ENCODE results near the gene LYRM2. TPM values are rescaled to one million over a fixed set of nuclear protein-coding genes. Genes with fewer than 3 reads are reported as not detected.

Gene LYRM2
- total RNA-seq, 1 experiment from 2014 or later, result 26.3 TPM

DNA sequence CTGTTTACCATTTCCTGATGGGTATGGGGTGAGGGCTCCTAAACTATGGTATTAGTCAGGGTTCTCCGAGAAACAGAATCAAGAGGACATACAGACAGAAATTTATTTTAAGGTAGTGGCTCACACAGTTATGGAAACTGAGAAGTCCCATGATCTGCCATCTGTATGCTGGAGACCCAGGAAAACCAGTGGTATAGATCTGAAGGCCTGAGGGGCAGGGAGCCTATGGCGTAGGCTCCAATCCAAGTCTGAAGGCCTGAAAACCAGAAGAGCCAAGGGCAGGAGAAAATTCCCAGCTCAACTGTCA is 112.0 kb downstream of the LYRM2 start:
- Histone ChIP-seq H3K79me2 (ENCODE audit: insufficient read depth, low read length) (no peaks in the 10 kb centered on the region), H3K27ac (ENCODE audit: low read depth, low read length) (no peak overlapping the region), H3K4me2 (ENCODE audit: low read length) (no peak overlapping the region), H3K9ac (ENCODE audit: low read length) (no peak overlapping the region), H3K36me3 (ENCODE audit: control insufficient read depth in 1 of 2, insufficient read depth in 2 of 2, low read length in 2 of 2) (no peaks in the 10 kb centered on the region), H2AFZ (ENCODE audit: low read depth, low read length, poor library complexity, severe bottlenecking) (no peak overlapping the region), H3K27me3 (ENCODE audit: insufficient read depth, low read length) (no peaks in the 10 kb centered on the region), H3K4me1 (ENCODE audit: control insufficient read depth in 1 of 2, insufficient read depth in 2 of 2, low read length in 2 of 2) (no peaks in the 10 kb centered on the region), H3K9me2 (ENCODE audit: insufficient read depth) (no peaks in the 10 kb centered on the region), H4K20me1 (ENCODE audit: insufficient read depth) (no peaks in the 10 kb centered on the region), H3K9me3 (ENCODE audit: control insufficient read depth in 1 of 2, insufficient read depth in 1 of 2, low read depth in 1 of 2, low read length in 2 of 2) (no peaks in the 10 kb centered on the region), H3K4me3 (replicated peaks in 1 of 2; ENCODE audit: low read depth in 1 of 2, low read length in 2 of 2) (no peak overlapping the region)
- ChIA-PET RAD21 (ENCODE audit: low non-redundant PET in 1 of 2, low total read pairs in 2 of 2, uncharacterized antibody in 2 of 2, unreplicated experiment in 2 of 2) (no interaction called here), POLR2A (no interaction called here), CTCF (no interaction called here)
- intact Hi-C loops (cut with micrococcal nuclease), result no loop called here
- no peak for ATAC-seq
- TF ChIP-seq, protein P1, sequence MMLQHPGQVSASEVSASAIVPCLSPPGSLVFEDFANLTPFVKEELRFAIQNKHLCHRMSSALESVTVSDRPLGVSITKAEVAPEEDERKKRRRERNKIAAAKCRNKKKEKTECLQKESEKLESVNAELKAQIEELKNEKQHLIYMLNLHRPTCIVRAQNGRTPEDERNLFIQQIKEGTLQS (IDR thresholded peaks at IDR 0.05), result no peak
- TF ChIP-seq RAD21 (IDR thresholded peaks at IDR 0.05; ENCODE audit: low read depth), result no peak
- no peak for TF ChIP-seq POLR2AphosphoS5 (IDR thresholded peaks at IDR 0.05; ENCODE audit: low read depth, low read length)
- TF ChIP-seq, protein P2, sequence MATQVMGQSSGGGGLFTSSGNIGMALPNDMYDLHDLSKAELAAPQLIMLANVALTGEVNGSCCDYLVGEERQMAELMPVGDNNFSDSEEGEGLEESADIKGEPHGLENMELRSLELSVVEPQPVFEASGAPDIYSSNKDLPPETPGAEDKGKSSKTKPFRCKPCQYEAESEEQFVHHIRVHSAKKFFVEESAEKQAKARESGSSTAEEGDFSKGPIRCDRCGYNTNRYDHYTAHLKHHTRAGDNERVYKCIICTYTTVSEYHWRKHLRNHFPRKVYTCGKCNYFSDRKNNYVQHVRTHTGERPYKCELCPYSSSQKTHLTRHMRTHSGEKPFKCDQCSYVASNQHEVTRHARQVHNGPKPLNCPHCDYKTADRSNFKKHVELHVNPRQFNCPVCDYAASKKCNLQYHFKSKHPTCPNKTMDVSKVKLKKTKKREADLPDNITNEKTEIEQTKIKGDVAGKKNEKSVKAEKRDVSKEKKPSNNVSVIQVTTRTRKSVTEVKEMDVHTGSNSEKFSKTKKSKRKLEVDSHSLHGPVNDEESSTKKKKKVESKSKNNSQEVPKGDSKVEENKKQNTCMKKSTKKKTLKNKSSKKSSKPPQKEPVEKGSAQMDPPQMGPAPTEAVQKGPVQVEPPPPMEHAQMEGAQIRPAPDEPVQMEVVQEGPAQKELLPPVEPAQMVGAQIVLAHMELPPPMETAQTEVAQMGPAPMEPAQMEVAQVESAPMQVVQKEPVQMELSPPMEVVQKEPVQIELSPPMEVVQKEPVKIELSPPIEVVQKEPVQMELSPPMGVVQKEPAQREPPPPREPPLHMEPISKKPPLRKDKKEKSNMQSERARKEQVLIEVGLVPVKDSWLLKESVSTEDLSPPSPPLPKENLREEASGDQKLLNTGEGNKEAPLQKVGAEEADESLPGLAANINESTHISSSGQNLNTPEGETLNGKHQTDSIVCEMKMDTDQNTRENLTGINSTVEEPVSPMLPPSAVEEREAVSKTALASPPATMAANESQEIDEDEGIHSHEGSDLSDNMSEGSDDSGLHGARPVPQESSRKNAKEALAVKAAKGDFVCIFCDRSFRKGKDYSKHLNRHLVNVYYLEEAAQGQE (IDR thresholded peaks at IDR 0.05; ENCODE audit: low read depth), result no peak
- no peak for TF ChIP-seq EZH2 (IDR thresholded peaks at IDR 0.05)
- TF ChIP-seq EZH2phosphoT487 (IDR thresholded peaks at IDR 0.05; ENCODE audit: borderline replicate concordance), result no peak
- TF ChIP-seq, protein P3, sequence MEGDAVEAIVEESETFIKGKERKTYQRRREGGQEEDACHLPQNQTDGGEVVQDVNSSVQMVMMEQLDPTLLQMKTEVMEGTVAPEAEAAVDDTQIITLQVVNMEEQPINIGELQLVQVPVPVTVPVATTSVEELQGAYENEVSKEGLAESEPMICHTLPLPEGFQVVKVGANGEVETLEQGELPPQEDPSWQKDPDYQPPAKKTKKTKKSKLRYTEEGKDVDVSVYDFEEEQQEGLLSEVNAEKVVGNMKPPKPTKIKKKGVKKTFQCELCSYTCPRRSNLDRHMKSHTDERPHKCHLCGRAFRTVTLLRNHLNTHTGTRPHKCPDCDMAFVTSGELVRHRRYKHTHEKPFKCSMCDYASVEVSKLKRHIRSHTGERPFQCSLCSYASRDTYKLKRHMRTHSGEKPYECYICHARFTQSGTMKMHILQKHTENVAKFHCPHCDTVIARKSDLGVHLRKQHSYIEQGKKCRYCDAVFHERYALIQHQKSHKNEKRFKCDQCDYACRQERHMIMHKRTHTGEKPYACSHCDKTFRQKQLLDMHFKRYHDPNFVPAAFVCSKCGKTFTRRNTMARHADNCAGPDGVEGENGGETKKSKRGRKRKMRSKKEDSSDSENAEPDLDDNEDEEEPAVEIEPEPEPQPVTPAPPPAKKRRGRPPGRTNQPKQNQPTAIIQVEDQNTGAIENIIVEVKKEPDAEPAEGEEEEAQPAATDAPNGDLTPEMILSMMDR (IDR thresholded peaks at IDR 0.05 in 2 of 3, conservative IDR thresholded peaks at IDR 0.05 in 1 of 3; ENCODE audit: borderline replicate concordance in 1 of 3, insufficient read depth in 1 of 3, low read depth in 2 of 3, low read length in 2 of 3), result no peak
- no peak for TF ChIP-seq ZFX (IDR thresholded peaks at IDR 0.05)
- no peak for TF ChIP-seq YY1 (IDR thresholded peaks at IDR 0.05; ENCODE audit: extremely low read depth, insufficient replicate concordance, low read depth, low read length)
- TF ChIP-seq TCF7L2 (IDR thresholded peaks at IDR 0.05; ENCODE audit: borderline replicate concordance, extremely low read depth, insufficient read depth, insufficient read length), result no peak
- no peak for TF ChIP-seq CEBPB (IDR thresholded peaks at IDR 0.05; ENCODE audit: low read depth)
- TF ChIP-seq JUND (IDR thresholded peaks at IDR 0.05), result no peak
- TF ChIP-seq CBX3 (IDR thresholded peaks at IDR 0.05; ENCODE audit: low read depth), result no peak
- no peak for TF ChIP-seq ELF1 (IDR thresholded peaks at IDR 0.05; ENCODE audit: borderline replicate concordance, low read depth)
- no peak for TF ChIP-seq SRF (IDR thresholded peaks at IDR 0.05; ENCODE audit: low read depth)
- TF ChIP-seq SIN3A (IDR thresholded peaks at IDR 0.05; ENCODE audit: low read depth), result no peak
- TF ChIP-seq EGR1 (IDR thresholded peaks at IDR 0.05; ENCODE audit: low read depth), result no peak
- TF ChIP-seq, protein P4, sequence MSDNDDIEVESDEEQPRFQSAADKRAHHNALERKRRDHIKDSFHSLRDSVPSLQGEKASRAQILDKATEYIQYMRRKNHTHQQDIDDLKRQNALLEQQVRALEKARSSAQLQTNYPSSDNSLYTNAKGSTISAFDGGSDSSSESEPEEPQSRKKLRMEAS (IDR thresholded peaks at IDR 0.05), result no peak
- TF ChIP-seq ZNF274 (IDR thresholded peaks at IDR 0.05; ENCODE audit: low read depth, low read length), result no peak
- TF ChIP-seq FOSL1 (IDR thresholded peaks at IDR 0.05; ENCODE audit: low read depth), result no peak
- no TSS peak for BruUV-seq (replicated peaks)
- DNase-seq (ENCODE audit: low read depth, low spot score), result no peak

Measured in HCT116 (cell line).